Adrenal gland (tissue), 12 donors: ENCODE results near the gene TMC1. TPM values are rescaled to one million over a fixed set of nuclear protein-coding genes. Genes with fewer than 3 reads are reported as not detected.
"Not testable (repeated sequence)": the region's sequence is repeated elsewhere in the genome, so short reads cannot be mapped to it uniquely, and the experiment has no call there.

Source experiments
- DNase-seq, 7 donors: peaks; one replicate each; pipeline ENCODE4 v3.0.0-alpha.2; 2019 to 2020
- H3K27ac ChIP-seq, 5 donors: fragments of 200-600 bp; sonication (generic) in 4 of 5; 1 replicate in 3 of 5; 2 replicates in 2 of 5; pipeline versions ENCODE4 v1.5.1 to v1.8.0; 2016 to 2020; ENCODE audit warnings: mild to moderate bottlenecking in 1 of 5
- H3K27me3 ChIP-seq: fragments of 200-600 bp; 2 replicates; pipeline ENCODE4 v1.8.0; 2021
- H3K36me3 ChIP-seq, 2 donors: fragments of 200-600 bp; replicated peaks in 1 of 2; 1 replicate in 1 of 2; 2 replicates in 1 of 2; pipeline versions ENCODE4 v1.5.1 to v1.8.0; 2018 to 2022
- H3K4me1 ChIP-seq, 2 donors: fragments of 200-600 bp; replicated peaks in 1 of 2; 1 replicate in 1 of 2; 2 replicates in 1 of 2; pipeline versions ENCODE4 v1.5.1 to v1.8.0; 2018 to 2021
- H3K4me3 ChIP-seq, 4 donors: fragments of 200-600 bp; sonication (generic) in 3 of 4; one replicate each; pipeline ENCODE4 v1.5.1; 2016 to 2018
- H3K9me3 ChIP-seq, 3 donors: fragments of 200-600 bp; sonication (generic) in 1 of 3; replicated peaks in 1 of 3; 1 replicate in 2 of 3; 2 replicates in 1 of 3; pipeline versions ENCODE4 v1.5.1 to v1.8.0; 2016 to 2021
- POLR2A ChIP-seq, 2 donors: fragments of 450-650 bp; IDR thresholded peaks; one replicate each; pipeline ENCODE4 v1.6.1; 2017; ENCODE audit warnings: antibody characterized with exemption in 2 of 2, mild to moderate bottlenecking in 2 of 2, moderate library complexity in 1 of 2
- WGBS, 4 donors: extraction: QIAGEN DNeasy Blood & Tissue Kit in 2 of 4; methylation state at CpG; one replicate each; pipeline versions ENCODE4 v1.1.5 to v1.1.7; 2013 to 2017; 5-methylcytosine and 5-hydroxymethylcytosine counted together
- intact Hi-C, 2 donors: fragments of 100-400 bp; cut with DNase I; formaldehyde crosslinking; loops; one replicate each; pipeline versions ENCODE4 v1.14.1 to v1.15.0; 2022 to 2023
- polyA plus RNA-seq, 3 donors: library from polyadenylated mRNA; stranded (reverse); fragments of 200-250 nt in 2 of 3; fragments of 350-450 nt in 1 of 3; fragmentation: Illumina TruSeq in 1 of 3; extraction: RNeasy Lipid Tissue Mini Kit (QIAGEN cat#74804) in 1 of 3; gene quantifications; one replicate each; pipeline ENCODE4 v1.2.3, GENCODE V29; 2013 to 2014
- total RNA-seq, 9 donors: library from RNA; depleted of rRNA in 4 of 9; stranded (reverse); fragments of >200 nt in 4 of 9; fragments of 120-200 nt in 1 of 9; fragmentation: NEBNext Ultra II Directional in 1 of 9; extraction: Animal tissue kit (Norgen Biotek cat#: 25700) in 1 of 9; gene quantifications; one replicate each; pipeline versions ENCODE4 v1.1.0 to v1.2.4, GENCODE V29; 2013 to 2023
- TF ChIP-seq, protein P1 (sequence below), 6 experiments: fragments of 450-650 bp in 4 of 6; fragments of 200-600 bp in 2 of 6; sonication (generic) in 1 of 6; IDR thresholded peaks; 1 replicate in 5 of 6; 2 replicates in 1 of 6; pipeline versions ENCODE4 v1.5.1 to v1.8.0; 2016 to 2021; ENCODE audit warnings: antibody characterized with exemption in 6 of 6, mild to moderate bottlenecking in 2 of 6, moderate library complexity in 1 of 6
- donor health status: healthy with polysubstance abuse.
- donor health status: Bipolar disorder and iron deficiency.
- donor health status: DM: yes; HTN: yes; CAD: no.
- donor health status: DM: no; HTN: no; CAD: no.
- donor health status: DM: no; HTN: no; CAD: no.
- donor health status: DM: yes; HTN: yes; CAD: no.

TMC1 gene
- total and polyA plus RNA-seq, 12 donors = 0.22 to 1.5 (median 0.50) TPM; not detected in 7

DNA sequence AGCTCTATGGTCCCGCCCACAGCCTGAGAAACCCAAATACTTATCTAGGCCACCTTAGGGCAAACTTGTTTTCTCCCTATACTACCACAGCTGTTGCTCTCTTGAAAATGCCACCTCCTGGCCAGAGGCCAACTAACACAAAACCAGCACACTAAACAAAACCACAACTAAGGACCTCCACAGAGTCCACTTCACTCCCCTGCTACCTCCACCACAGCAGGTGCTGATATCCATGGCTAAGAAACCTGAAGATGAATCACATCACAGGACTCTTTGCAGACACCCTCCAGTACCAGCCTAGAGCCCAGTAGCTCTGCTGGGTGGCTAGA is 323.0 kb downstream of the TMC1 start:
- intact Hi-C loops = no loop called here
- no peak for TF ChIP-seq POLR2A (IDR thresholded peaks at IDR 0.05)

DNA sequence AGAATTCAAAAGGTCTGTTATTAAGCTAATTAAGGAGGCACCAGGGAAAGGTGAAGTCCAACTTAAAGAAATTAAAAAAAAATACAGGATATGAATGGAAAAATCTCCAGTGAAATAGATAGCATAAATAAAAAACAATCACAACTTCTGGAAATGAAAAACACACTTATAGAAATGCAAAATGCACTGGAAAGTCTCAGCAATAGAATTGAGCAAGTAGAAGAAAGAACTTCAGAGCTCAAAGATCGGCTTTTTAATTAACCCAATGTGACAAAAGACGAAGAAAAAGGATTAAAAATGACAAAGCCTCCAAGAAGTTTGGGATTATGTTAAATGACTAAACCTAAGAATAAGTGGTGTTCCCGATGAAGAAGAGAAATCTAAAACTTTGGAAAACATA is 323.6 kb downstream of the TMC1 start:
- H3K9me3 ChIP-seq, DNase-seq, H3K4me3 ChIP-seq, H3K27ac ChIP-seq, H3K36me3 ChIP-seq, H3K27me3 ChIP-seq, intact Hi-C loops, H3K4me1 ChIP-seq: not testable (repeated sequence)
- WGBS, 4 donors = 88 to 92% (median 90%) methylated on average over 3 of the region's 3 CpGs

More for the DNA sequence above, 323.0 kb downstream of the TMC1 start:
- H3K4me1 ChIP-seq = no peaks in the 10 kb centered on the region
- H3K27me3 ChIP-seq = no peaks in the 10 kb centered on the region
- H3K9me3 ChIP-seq = peaks cover 0 to 7% (median 4%) of the 10 kb centered on the region in 3 donors
- no peak overlapping the region for H3K4me3 ChIP-seq
- no peaks in the 10 kb centered on the region for H3K36me3 ChIP-seq
- H3K27ac ChIP-seq = no peak overlapping the region
- DNase-seq = no peak
- WGBS, 4 donors = 80 to 91% (median 88%) methylated on average over 1 of the region's 1 CpG

DNA sequence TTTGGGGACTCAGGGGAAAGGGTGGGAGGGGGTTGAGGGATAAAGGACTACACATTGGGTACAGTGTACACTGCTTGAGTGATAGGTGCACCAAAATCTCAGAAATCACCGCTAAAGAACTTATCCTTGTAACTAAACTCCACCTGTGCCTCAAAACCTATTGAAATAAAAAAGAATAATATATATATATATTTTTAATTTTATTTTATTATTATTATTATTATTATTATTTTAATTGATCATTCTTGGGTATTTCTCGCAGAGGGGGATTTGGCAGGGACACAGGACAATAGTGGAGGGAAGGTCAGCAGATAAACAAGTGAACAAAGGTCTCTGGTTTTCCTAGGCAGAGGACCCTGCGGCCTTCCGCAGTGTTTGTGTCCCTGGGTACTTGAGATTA is 328.8 kb downstream of the TMC1 start:
- H3K4me1 ChIP-seq, H3K27ac ChIP-seq, DNase-seq, H3K4me3 ChIP-seq, H3K27me3 ChIP-seq, H3K9me3 ChIP-seq, H3K36me3 ChIP-seq: not testable (repeated sequence)
- intact Hi-C loops = loop anchor here (10.0 kb wide), 1 partner anchor 235 kb away; no protein-coding TSS in a partner anchor
- 87 to 100% (median 94%) methylated on average over 2 to 4 of the region's 4 CpGs for WGBS, 4 donors

DNA sequence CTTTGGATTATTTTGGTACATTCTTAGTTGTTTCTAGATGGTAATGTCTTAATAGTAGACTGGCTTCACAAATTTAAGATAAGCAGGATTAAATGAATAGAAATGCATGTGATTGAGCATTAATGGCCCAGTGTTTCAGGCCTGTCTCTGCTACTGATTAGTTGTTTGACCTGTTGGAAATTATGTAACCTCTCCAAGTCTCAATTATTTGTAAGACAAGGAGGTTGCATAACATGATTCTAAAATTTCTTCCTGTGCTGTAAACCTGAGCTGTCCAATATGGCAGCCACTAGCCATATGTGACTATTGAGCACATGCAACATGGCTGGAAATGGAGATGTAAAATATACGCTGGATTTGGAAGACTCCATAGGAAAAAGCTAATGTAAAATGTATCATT is 333.9 kb downstream of the TMC1 start:
- WGBS, 4 donors = 93 to 100% (median 100%) methylated on average over 1 of the region's 1 CpG
- intact Hi-C loops = loop anchor here (10.0 kb wide), 1 partner anchor 229 kb away; no protein-coding TSS in a partner anchor

DNA sequence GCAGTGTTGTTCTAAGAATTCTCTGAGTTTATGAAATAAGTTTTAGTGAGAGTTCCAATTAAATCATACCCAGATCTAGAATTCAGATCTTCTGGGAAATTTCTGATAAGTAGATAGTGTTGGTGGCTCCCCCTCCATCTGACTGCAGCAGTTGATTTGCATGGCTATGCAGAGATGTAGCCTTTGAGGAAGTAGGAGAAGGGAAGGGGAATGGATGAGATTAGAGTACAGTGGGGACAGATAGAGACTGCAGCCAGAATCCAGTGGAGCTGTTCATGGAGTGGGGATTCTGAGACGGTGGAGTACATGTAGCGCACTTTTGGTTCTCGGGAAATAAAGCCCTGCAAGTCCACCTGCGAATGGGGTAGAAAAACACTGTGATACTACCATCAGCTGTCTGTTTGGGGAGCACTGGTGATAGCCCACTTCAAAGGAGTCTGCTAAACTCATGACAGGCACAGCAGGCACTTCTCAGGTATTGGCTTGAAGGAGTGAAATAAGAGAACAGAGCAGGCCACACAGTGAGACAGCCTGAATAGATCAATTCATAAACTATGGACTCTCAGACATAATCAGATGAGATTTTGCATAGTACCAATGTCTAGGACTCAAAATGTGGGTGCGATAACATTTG is 334.6 kb downstream of the TMC1 start:
- intact Hi-C loops = loop anchor here (2.0 to 10.0 kb wide), 2 partner anchors 167 to 229 kb away; no protein-coding TSS in a partner anchor
- Histone ChIP-seq H3K4me3 (no peak overlapping the region), H3K36me3 (no peaks in the 10 kb centered on the region), H3K9me3 (peaks cover 0 to 1% (median 0%) of the 10 kb centered on the region in 3 donors), H3K4me1 (peaks cover 15 to 26% of the 10 kb centered on the region in 2 donors), H3K27me3 (no peaks in the 10 kb centered on the region), H3K27ac (no peak overlapping the region)
- 81 to 93% (median 86%) methylated on average over 5 of the region's 5 CpGs for WGBS, 4 donors
- no peak for DNase-seq
- no peak for TF ChIP-seq POLR2A (IDR thresholded peaks at IDR 0.05)
- TF ChIP-seq, protein P1, sequence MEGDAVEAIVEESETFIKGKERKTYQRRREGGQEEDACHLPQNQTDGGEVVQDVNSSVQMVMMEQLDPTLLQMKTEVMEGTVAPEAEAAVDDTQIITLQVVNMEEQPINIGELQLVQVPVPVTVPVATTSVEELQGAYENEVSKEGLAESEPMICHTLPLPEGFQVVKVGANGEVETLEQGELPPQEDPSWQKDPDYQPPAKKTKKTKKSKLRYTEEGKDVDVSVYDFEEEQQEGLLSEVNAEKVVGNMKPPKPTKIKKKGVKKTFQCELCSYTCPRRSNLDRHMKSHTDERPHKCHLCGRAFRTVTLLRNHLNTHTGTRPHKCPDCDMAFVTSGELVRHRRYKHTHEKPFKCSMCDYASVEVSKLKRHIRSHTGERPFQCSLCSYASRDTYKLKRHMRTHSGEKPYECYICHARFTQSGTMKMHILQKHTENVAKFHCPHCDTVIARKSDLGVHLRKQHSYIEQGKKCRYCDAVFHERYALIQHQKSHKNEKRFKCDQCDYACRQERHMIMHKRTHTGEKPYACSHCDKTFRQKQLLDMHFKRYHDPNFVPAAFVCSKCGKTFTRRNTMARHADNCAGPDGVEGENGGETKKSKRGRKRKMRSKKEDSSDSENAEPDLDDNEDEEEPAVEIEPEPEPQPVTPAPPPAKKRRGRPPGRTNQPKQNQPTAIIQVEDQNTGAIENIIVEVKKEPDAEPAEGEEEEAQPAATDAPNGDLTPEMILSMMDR (IDR thresholded peaks at IDR 0.05) = no peak

More for the DNA sequence above, 333.9 kb downstream of the TMC1 start:
- H3K36me3 ChIP-seq = no peaks in the 10 kb centered on the region
- no peak overlapping the region for H3K27ac ChIP-seq
- DNase-seq = no peak
- no peaks in the 10 kb centered on the region for H3K27me3 ChIP-seq
- peaks cover 15 to 26% of the 10 kb centered on the region in 2 donors for H3K4me1 ChIP-seq
- no peak overlapping the region for H3K4me3 ChIP-seq
- TF ChIP-seq POLR2A (IDR thresholded peaks at IDR 0.05) = no peak
- TF ChIP-seq, protein P1 (IDR thresholded peaks at IDR 0.05) = no peak
- H3K9me3 ChIP-seq = no peaks in the 10 kb centered on the region
